HAP-1 (cell line): ENCODE measurements around the gene SELENOW.
"Not testable (repeated sequence)": the region's sequence is repeated elsewhere in the genome, so short reads cannot be mapped to it uniquely, and the experiment has no call there.

Experiments
- DNase-seq, 2 experiments: peaks; one replicate each; pipeline ENCODE4 v3.0.0-alpha.2; 2016 to 2020; ENCODE audit warnings: low spot score in 2 of 2
- H3K27me3 ChIP-seq: fragments of 250-450 bp; sonication (Bioruptor Pico); 2 replicates; pipeline ENCODE4 v1.5.1; 2020; ENCODE audit warnings: low read depth, mild to moderate bottlenecking, moderate library complexity
- H3K36me3 ChIP-seq: fragments of 250-450 bp; sonication (Bioruptor Pico); replicated peaks from 2 replicates; pipeline ENCODE4 v1.5.1; 2020; ENCODE audit warnings: mild to moderate bottlenecking
- H3K4me1 ChIP-seq: fragments of 250-450 bp; sonication (Bioruptor Pico); 2 replicates; pipeline ENCODE4 v1.5.1; 2020; ENCODE audit warnings: mild to moderate bottlenecking
- H3K4me3 ChIP-seq: fragments of 250-450 bp; sonication (Bioruptor Pico); 2 replicates; pipeline ENCODE4 v1.5.1; 2020; ENCODE audit warnings: mild to moderate bottlenecking, moderate library complexity
- H3K9me3 ChIP-seq: fragments of 250-450 bp; sonication (Bioruptor Pico); 2 replicates; pipeline ENCODE4 v1.5.1; 2020; ENCODE audit warnings: mild to moderate bottlenecking, moderate library complexity
- in situ Hi-C: fragments of 300-500 bp; cut with MboI; formaldehyde crosslinking; loops from 3 replicates; pipeline ENCODE4 v1.14.3; 2020; ENCODE audit warnings: low sequenced_read_pairs, inconsistent platforms, mixed read lengths

Gene SELENOW

GRCh38 chr19:47762615-47763308 is 15.7 kb upstream of the SELENOW start:
- H3K4me1 ChIP-seq, result no peaks in the 10 kb centered on the region
- peaks cover 10% of the 10 kb centered on the region for H3K36me3 ChIP-seq
- H3K9me3 ChIP-seq, result no peaks in the 10 kb centered on the region
- no peak for DNase-seq
- H3K4me3 ChIP-seq, result no peak overlapping the region
- in situ Hi-C loops, result no loop called here
- no peaks in the 10 kb centered on the region for H3K27me3 ChIP-seq

GRCh38 chr19:47764705-47765104 is 13.8 kb upstream of the SELENOW start:
- in situ Hi-C loops, H3K36me3 ChIP-seq, H3K4me3 ChIP-seq, H3K9me3 ChIP-seq, H3K27me3 ChIP-seq, H3K4me1 ChIP-seq, DNase-seq: not testable (repeated sequence)

GRCh38 chr19:47765523-47766358 is 12.8 kb upstream of the SELENOW start:
- no peaks in the 10 kb centered on the region for H3K9me3 ChIP-seq
- peak; percentile 57 to 86 for DNase-seq
- H3K27me3 ChIP-seq, result no peaks in the 10 kb centered on the region
- in situ Hi-C loops, result no loop called here
- no peaks in the 10 kb centered on the region for H3K4me1 ChIP-seq
- no peak overlapping the region for H3K4me3 ChIP-seq
- H3K36me3 ChIP-seq, result no peaks in the 10 kb centered on the region

GRCh38 chr19:47766359-47766620 is 12.2 kb upstream of the SELENOW start:
- no peaks in the 10 kb centered on the region for H3K27me3 ChIP-seq
- in situ Hi-C loops, result no loop called here
- no peak overlapping the region for H3K4me3 ChIP-seq
- no peak for DNase-seq
- no peaks in the 10 kb centered on the region for H3K4me1 ChIP-seq
- no peaks in the 10 kb centered on the region for H3K36me3 ChIP-seq
- H3K9me3 ChIP-seq, result no peaks in the 10 kb centered on the region

GRCh38 chr19:47766670-47767069 is 11.8 kb upstream of the SELENOW start:
- Histone ChIP-seq H3K9me3 (no peaks in the 10 kb centered on the region), H3K4me1 (no peaks in the 10 kb centered on the region), H3K27me3 (no peaks in the 10 kb centered on the region), H3K4me3 (no peak overlapping the region), H3K36me3 (no peaks in the 10 kb centered on the region)
- DNase-seq, result no peak
- in situ Hi-C loops, result no loop called here

GRCh38 chr19:47767349-47767748 is 11.2 kb upstream of the SELENOW start:
- Histone ChIP-seq H3K4me1 (no peaks in the 10 kb centered on the region), H3K27me3 (no peaks in the 10 kb centered on the region), H3K4me3 (no peak overlapping the region), H3K9me3 (no peaks in the 10 kb centered on the region), H3K36me3 (no peaks in the 10 kb centered on the region)
- in situ Hi-C loops, result no loop called here
- DNase-seq, result no peak

- H3K4me3 ChIP-seq, result no peak overlapping the region
- DNase-seq, result no peak
- H3K9me3 ChIP-seq, result no peaks in the 10 kb centered on the region
- H3K36me3 ChIP-seq, result no peaks in the 10 kb centered on the region
- in situ Hi-C loops, result no loop called here
- no peaks in the 10 kb centered on the region for H3K27me3 ChIP-seq
- no peaks in the 10 kb centered on the region for H3K4me1 ChIP-seq
Observed at GRCh38 chr19:47768604-47769003, 9.9 kb upstream of the SELENOW start.

- in situ Hi-C loops, result no loop called here
- DNase-seq, result no peak
- Histone ChIP-seq H3K4me3 (no peak overlapping the region), H3K9me3 (no peaks in the 10 kb centered on the region), H3K27me3 (no peaks in the 10 kb centered on the region), H3K4me1 (no peaks in the 10 kb centered on the region), H3K36me3 (no peaks in the 10 kb centered on the region)
Observed at GRCh38 chr19:47769534-47769933, 9.0 kb upstream of the SELENOW start.

GRCh38 chr19:47771291-47771690 is 7.2 kb upstream of the SELENOW start:
- in situ Hi-C loops, H3K27me3 ChIP-seq, H3K4me3 ChIP-seq, H3K9me3 ChIP-seq, DNase-seq, H3K36me3 ChIP-seq, H3K4me1 ChIP-seq: not testable (repeated sequence)

GRCh38 chr19:47776568-47776967 is 1.9 kb upstream of the SELENOW start:
- H3K9me3 ChIP-seq, result no peaks in the 10 kb centered on the region
- H3K4me3 ChIP-seq, result no peak overlapping the region
- in situ Hi-C loops, result no loop called here
- H3K36me3 ChIP-seq, result peaks cover 17% of the 10 kb centered on the region
- no peak for DNase-seq
- H3K4me1 ChIP-seq, result peaks cover 9% of the 10 kb centered on the region; the same call in 1 of the 2 replicates
- H3K27me3 ChIP-seq, result no peaks in the 10 kb centered on the region

- H3K27me3 ChIP-seq, H3K4me1 ChIP-seq, in situ Hi-C loops, H3K9me3 ChIP-seq, DNase-seq: not testable (repeated sequence)
- peaks cover 22% of the 10 kb centered on the region for H3K36me3 ChIP-seq
- H3K4me3 ChIP-seq, result peak overlapping the region; percentile 93
Observed at GRCh38 chr19:47777245-47778048, 1.1 kb upstream of the SELENOW start.

GRCh38 chr19:47778954-47779351 is 450 bp downstream of the SELENOW start:
- Histone ChIP-seq H3K9me3 (no peaks in the 10 kb centered on the region), H3K27me3 (no peaks in the 10 kb centered on the region), H3K36me3 (peaks cover 32% of the 10 kb centered on the region), H3K4me1 (peaks cover 9% of the 10 kb centered on the region; the same call in 1 of the 2 replicates), H3K4me3 (peak overlapping the region; percentile 93)
- in situ Hi-C loops, result no loop called here
- no peak for DNase-seq

GRCh38 chr19:47779524-47780214 is 1.2 kb downstream of the SELENOW start:
- in situ Hi-C loops, result no loop called here
- peak in 1 of 2 experiments; percentile 48 for DNase-seq
- Histone ChIP-seq H3K4me1 (peaks cover 9% of the 10 kb centered on the region; the same call in 1 of the 2 replicates), H3K4me3 (peak overlapping the region; percentile 93), H3K9me3 (no peaks in the 10 kb centered on the region), H3K27me3 (no peaks in the 10 kb centered on the region), H3K36me3 (peaks cover 37% of the 10 kb centered on the region)
